ENCODE results near the gene FAM136A.
A peak's percentile ranks its signal among the peaks of the same experiment; 100 is the strongest.
"Not testable (repeated sequence)": the region's sequence is repeated elsewhere in the genome, so short reads cannot be mapped to it uniquely, and the experiment has no call there.

Gene FAM136A
- 24.0 to 32.7 reads per million in 2 donors for total RNA-seq

DNA sequence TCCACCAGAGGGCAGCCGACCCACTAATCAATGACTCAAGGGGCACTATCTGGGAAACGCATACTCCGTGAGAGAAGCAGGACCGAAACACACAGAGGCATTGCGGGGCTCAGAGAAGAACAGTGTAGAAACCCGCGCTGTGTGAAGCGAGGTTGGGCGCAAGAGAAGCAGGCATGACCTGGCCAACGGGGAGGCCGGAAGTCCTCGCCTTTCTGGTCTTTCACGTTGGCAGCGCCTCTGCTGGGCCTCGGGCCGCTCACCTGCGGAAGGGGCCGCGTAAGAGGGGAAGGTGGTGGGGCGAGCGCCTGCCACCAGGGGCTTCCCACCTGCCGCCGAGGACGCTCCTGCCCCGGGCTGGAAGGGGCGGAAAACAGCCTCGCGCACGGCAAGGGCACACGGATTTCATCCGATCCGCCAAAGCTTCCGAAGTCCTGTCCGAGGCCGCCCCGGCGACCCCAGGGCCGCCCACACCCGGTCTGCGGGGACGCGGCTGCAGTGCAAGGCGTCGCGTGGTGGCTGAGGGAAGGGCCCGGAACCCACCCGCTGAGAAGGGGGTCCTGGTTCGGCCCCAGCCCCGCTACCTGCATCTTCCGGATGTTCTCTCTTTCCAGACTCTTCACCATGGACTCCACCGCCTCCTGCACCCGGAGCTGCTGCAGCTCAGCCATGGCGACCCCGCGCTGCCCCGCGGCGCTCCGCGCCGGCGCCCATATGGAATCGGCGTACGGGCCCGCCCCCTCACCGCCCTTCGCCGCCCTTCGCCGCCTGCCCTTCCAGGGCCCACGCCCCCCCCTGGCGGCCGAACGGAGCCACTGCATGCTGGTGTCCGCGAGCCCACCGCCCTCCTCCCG lies at the start of gene FAM136A:
Gene FAM136A (minus strand): TSS at position 724 of the 851 bp plus-strand sequence. CDS start 56 bp downstream, at position 668.
- peak; percentile 80 to 89 (median 82) for DNase-seq

DNA sequence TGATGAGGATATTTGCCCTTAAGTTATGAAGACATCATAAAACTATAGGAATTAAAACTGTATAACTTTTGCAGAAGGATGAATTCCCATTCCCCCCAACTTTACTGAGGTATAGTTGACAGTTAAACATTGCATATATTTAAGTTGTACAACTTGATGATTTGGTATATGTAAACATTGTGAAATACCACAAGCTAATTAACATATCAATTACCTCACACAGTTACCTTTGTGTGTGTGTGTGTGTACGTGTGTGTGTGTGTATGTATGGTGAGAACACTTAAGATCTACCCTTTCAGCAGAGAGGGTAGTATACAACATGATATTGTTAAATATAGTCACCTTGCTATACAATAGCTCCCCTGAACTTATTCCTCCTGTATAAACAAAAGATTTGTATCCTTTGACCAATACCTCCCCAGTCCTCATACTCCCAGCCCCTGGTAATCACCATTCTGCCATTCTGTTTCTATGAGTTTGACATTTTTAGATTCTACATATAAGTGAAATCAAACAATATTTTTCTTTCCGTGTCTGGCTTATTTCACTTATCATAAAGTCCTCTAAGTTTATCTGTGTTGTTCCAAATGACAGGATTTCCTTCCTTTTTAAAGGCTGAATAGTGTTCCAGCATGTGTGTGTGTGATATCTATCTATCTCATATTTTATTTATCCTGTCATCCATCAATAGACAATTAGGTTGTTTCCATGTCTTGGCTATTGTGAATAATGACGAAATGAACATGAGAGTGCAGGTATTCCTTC lies 48.2 kb upstream of the FAM136A start:
- DNase-seq = no peak

DNA sequence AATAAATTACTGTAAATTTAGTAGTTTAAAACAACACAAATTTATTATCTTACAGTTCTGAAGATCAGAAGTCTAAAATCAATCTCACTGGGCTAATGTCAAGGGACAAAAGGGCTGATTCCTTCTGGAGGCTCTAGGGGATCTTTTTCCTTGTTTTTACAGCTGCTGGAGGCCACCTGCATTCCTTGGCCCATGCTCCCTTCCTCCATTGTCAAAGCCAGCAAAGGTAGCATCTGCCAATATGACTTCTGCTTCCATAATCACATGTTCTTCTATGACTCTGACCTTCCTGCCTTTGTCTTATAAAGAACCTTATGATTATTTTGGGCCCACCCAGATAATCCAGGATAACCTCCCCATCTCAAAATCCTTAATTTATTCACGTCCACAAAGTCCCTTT lies 46.0 kb upstream of the FAM136A start:
- no peak for DNase-seq

DNA sequence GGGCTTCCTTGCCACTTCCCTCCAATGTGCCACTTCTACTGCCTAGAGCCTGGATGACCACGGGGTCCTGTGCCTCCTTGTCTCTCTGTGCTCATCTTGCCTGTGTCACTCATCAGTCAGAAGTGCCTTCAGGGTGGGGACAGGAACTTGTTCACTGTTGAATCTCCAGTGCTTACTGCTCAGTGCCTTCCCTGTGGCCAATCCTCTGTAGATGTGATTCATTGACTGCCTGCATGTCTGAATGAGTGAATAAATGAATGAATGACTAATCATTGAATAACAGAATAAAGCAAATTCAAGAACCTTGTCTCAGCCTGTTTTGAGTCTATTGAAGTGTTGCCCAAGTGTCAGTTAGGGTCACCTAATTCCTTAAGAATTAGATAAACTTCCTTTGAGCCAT lies 42.3 kb upstream of the FAM136A start:
- no peak for DNase-seq

DNA sequence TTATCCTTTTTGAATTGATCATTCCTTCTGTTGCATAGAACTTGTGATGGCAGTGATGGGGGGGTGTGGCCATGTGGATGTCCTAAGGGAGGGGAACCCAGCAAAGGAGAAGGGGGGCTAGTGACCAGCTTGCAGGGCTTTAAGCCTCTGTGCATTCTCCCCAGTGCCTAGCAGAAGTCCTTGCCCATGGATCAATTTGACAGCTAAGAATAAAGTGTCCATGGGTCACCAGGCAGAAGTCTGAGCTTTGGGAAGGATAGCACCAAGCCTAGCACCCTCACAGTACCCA lies 39.6 kb upstream of the FAM136A start:
- DNase-seq = no peak

DNA sequence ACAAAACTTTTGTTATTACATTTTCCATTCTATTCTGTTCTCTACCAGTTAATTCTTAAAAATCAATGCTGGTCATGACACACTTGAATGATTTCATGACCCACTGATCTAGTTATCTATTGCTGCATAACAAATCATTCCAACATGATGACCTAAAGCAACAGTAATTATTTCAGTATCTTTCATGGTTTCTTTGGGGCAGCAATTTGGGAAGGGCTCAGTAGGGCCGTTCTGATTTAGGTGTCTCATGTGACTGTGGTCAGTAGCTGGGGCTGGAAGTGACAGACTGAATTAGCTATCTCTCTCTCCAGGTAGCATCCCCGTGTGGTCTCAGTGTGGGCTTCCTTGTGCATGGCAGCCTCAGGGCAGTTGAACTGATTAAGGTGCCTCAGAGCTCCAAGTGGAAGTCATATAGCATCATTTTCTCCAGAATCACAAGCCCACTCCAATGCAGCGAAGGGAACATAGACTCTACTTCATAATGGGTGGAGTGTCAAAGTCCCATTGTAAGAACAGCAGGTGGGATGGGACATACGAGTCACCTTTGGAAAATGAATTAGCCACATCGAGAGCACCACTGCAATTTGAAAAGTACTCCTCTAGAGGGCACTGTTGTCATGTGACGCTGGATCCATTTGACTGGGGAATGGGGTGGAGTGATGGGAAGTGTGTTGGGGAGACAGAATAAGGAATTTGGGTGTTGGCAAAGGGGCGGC lies 39.1 kb upstream of the FAM136A start:
- DNase-seq = peak in 2 of 5 experiments; percentile 7 to 16

DNA sequence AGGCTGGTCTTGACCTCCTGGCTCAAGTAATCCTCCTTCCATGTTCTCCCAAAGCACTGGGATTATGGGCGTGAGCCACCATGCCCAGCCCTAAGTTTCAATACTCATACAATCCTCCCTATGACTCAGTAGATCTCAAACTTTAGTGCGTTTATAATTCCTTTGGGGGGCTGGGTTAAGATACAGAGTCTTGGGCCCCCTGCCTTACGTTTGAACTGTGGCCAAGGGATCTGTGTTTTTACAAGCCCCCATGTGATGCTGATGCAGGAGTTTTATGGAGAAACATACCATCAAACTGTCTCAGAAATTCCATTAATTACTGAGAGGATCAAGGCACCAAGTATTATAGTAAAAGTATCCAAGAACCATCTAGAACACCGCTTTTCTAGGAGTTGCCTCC lies 38.2 kb upstream of the FAM136A start:
- DNase-seq = no peak

DNA sequence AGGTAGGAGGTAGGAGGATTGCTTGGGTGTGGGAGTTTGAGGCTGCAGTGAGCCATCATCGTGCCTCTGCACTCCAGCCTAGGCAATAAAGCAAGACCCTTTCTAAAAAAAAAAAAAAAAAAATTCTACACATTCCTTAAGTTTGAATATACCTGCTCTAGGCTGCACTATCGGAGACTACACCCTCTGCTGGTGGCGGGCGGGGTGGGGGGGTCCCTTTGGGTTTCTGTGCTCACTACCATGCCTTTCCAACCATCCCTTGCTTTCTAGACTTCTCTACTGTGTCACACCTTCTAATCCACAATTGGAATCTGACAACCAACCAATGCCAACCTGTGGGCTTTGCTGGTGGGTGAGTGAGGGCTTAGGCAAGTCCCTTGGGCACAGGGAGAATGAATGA lies 34.7 kb upstream of the FAM136A start:
- no peak for DNase-seq

DNA sequence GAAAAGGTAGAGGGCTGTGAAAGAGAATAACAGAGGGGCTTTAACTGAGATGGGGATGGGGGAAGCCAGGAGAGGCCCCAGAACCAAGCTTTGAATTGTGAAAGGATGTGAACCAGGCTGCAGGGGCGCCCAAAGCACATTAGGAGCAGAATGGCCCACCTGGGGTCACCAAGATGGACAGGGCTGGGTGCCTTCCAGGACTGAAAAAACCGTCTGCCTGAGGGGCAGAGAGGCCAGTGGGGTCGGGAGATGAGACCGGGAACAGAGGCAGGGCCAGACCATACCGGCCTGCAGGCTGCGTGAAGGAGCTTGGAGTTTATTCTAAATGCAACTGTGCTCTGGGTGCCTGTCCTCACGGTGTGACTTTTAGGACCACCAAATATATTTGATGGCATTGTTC lies 29.1 kb upstream of the FAM136A start:
- no peak for DNase-seq

DNA sequence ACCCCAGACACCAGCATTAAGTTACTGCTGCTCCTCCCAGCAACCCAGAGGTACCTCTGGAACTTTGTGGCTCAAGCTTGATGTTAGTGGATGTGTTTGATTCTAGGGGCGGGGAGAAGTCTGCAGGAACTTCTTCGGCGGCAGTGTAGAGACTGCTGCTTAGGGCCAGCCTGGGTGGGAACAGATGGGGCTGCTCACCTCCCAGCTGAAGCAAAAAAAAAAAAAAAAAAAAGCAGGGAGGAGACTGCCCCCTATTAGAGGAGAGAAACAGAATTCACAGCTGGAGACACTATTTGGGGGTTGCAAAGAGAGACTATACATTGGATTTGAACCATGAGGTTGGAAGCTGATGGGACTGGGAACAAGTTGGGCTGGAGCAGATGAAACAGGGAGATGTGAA lies 28.6 kb upstream of the FAM136A start:
- no peak for DNase-seq

DNA sequence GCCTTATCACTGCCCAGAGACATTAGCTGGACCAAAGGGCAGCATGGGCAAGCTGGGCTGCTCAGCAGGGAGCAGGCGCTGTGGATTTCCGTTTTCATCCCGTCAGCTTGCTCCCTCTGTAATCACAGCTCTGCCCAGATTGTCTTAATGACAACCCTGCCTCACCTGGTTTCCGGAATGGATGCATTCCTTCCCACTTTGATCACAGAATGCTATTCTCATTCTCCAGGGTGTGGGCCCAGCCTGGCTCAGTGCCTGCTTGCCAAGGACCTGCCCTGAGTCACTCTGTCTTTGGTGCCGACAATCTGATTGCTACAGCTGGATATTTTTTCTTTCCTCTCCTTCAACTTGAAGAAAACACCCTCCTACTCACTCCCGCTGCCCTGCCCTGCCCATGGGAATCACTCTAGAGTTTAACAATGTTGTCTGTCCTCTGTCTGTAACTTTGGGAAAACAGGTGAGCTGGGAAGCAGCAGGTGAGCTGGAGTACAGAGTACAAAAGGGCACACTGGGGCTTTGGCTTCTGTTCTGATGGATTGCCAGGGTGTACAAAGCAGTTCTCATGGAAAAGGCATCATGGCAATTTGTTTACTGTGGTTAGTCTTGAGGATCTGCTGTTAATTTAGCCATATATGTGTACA lies 27.2 kb upstream of the FAM136A start:
- no peak for DNase-seq

DNA sequence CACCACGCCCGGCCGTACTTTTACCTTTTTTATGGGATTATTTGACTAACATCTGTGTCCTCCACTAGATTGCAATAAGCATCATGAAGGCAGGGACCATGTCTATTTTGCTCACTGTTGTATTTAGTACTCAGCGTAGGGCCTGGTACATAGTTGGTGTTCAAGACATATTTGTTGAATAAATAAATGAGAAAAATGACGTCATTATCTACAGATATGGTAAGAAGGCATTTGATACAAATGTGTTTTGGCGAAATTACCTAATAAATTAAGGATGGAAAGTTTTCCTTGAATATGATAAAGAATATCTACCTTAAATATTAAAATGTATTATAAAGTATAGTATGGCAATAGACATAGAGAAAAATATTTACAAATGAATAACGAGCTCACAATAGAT lies 24.0 kb upstream of the FAM136A start:
- no peak for DNase-seq

DNA sequence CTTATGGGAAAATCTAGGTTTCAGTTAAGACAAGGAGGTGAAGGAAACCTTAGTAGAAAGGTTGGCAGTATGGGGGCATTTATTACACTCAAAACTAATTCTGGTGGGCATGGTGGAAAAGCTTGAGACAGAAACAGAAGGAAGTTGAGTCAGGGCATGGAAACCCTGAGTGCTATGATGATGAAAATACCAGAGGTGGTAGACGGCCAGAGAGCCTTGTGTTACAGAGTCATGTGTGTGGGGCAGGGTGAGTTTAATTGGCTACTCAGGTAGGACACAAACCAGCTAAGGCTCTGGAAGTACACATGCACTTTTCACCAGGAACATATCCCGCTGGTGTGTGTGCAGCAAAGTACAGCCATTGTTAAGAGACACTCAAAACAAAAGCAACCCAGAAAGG lies 20.7 kb upstream of the FAM136A start:
- no peak for DNase-seq

DNA sequence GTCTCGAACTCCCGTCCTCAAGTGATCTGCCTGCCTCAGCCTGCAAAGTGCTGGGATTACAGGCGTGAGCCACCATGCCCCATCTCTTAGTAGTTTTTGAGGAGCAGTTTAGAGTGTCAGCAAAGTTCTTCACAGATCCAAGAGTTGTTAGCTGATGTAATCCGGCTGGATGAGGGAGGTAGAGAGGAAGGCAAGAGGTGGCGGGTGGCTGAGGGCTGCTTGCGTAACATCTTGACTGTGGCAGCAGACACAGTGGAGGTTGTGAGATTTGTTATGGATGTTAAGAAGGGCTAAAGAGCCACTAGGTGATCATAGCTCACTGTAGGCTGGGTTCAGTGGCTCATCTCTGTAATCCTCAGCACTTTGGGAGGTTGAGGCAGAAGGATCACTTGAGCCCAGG lies 19.5 kb upstream of the FAM136A start:
- DNase-seq = no peak

DNA sequence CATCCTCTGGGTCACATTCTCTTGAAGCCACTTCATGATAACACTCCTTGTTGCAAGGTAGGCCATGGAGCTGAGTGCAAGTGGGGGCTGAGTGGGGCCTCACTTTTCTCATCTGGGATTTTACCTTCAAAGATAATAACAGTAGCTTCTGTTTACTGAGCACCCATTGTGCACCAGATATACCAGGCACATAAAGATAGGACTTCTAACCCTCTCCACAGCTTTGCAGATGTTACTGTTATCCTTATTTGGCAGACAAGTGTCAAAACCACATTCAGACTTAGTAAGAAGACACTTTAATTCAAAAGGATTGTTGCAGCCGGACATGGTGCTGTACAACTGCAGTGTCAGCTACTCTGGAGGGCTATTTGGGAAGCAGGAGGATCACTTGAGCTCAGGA lies 12.8 kb upstream of the FAM136A start:
- no peak for DNase-seq

DNA sequence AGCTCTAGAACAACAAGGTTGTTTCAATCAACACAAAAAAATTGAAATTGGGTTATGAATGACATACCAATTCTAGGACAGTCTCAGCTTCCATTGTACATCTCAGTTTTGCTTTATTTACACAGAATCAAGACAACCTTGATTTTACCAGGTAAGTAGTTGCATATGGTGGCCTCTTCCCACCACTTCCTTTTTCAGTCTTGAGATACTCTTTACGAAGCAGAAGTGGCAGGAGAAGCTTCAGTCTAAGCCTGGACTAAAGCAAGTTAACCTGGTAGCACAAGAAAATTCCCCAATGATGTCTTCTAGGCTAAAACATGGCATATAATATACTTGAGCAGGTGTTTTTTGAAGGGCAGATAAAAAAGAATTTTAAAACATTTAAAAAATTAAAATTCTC lies 10.7 kb upstream of the FAM136A start:
- no peak for DNase-seq

DNA sequence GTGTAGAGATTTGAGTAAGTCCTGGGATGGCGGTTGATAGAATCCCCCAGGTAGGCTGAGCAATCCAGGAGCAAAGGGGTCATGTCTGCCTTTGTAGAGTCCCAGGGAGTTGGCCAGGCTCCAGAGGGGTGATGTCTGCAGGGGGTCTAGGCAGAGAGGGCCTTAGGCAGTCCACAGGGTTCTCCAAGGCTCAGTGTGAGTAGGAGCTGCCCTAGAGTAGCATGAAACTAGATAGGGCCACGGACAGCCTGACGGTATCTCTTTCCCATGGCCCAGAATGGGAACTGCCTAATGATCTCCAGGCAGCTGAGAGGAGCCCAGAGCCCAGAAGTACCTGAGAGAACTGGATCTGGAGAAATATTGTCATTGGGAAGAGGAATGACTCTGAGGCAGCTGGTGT lies 9.0 kb upstream of the FAM136A start:
- DNase-seq = no peak

DNA sequence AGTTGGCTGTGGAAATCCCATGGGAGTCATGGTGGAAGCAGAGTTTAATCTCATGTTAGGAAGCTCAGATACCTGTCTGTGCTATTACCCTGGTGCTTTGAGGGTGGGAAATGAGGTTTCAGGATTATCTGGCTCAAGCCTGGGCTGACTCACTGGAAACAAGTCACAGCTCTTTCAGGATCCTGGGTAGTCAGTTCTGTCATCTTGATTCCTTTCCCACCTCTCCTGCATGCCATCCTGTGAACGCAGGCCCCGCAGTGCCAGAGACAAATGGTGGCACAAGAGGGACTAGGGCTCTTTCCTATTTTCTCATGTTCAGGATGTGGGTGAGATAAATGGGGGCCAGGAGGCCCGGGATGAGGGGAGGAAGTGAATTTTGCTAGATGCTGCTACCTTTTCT lies 3.7 kb upstream of the FAM136A start:
- DNase-seq = no peak

DNA sequence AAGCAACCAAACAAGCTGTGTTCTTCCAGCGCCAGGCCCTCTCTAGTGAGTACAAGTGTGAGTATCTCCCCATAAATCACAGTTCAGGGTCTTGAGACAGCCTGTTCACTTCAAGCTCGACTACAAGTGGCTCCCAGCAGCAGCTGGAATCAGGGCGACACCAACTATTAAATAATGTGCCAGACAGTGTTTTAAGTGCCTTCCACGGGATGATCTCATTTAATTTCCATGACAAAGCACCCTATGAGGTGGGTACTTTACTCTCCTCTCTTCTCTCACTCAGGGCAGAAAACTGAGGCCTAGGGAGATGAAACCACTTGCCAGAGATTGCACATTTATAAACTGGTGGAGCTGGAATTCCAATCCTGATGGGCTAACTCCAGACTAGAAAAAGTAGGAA lies 2.6 kb upstream of the FAM136A start:
- DNase-seq = no peak

DNA sequence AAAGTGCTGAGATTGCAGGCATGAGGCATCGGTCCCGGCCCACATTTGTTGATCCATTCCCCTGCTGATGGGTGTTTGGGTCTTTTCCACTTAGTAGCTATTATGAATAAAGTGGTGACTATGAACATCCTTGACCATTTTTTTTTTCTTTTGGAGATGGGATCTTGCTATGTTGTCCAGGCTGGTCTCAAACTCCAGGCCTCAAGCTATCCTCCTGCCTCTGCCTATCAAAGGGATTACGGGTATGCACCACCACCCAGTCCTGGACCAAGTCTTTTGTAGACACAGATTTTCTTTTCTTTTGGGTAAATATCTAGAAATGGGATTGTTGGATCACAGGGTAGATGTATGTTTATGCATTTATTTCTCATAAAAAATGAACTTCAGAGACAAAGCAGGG lies 1.3 kb upstream of the FAM136A start:
- no peak for DNase-seq

DNA sequence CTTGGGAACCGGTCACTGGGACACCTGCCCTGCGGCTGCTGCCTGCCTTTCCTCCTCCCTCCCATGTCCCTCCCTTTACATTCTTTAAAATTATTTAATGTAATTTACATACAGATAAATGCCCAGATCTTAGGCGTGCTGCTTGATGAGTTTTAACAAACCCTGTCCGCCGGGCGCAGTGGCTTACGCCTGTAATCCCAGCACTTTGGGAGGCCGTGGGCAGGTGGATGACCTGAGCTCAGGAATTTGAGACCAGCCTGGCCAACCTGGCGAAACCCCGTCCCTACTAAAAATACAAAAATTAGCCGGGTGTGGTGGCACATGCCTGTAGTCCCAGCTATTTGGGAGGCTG lies 304 bp upstream of the FAM136A start:
- not testable (repeated sequence) for DNase-seq

DNA sequence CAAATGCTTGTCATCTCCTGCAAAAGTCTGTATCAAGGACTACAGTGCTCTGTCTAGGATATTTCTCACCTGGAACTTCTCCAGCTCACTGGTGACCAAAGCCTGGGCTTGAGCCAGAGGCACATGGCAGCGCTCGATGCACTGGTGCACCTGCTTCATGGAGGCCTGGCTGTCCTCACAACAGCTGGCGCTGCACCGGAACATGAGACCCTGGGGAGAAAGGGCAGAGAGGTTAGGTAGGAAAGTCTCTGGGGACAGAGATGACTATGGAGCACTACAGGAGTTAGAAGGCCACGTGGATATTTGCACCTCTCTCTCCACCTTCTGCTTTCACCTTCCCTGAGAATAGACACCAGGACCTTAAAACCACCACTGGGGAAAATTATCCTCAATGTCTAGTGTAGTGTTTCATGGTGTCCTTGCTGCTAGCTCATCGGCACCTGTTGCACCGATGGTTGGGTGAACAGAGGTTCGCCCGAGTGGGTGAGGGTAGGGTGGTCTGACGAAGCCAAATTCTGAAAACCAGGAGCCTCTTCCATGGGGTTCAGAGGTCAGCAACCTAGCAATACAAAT lies 1.0 kb downstream of the FAM136A start:
- no peak for DNase-seq

DNA sequence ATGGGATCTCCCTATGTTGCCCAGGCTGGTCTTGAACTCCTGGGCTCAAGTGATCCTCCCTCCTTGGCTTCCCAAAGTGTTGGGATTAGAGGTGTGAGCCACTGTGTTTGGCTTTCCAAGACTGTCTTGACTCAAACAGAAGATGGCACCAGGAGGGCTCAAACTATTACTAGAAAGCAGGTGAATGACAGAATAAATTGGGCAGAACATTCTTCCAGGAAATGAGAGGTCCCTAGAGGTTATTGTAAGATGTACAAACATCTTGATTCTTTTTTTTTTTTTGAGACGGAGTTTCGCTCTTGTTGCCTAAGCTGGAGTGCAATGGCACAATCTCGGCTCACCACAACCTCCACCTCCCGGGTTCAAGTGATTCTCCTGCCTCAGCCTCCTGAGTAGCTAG lies 4.0 kb downstream of the FAM136A start:
- not testable (repeated sequence) for DNase-seq
